Globus pallidus (tissue), 1 donor: ENCODE results near the gene NR3C2.

ENCODE experiments used
- DNase-seq: peaks from one replicate; pipeline ENCODE4 v3.0.0-alpha.2; 2015; ENCODE audit warnings: low spot score

Gene NR3C2

GRCh38 chr4:148305751-148306150, 136.5 kb downstream of the NR3C2 start:
- DNase-seq = no peak

GRCh38 chr4:148302416-148302815, 139.8 kb downstream of the NR3C2 start:
- no peak for DNase-seq

DNA sequence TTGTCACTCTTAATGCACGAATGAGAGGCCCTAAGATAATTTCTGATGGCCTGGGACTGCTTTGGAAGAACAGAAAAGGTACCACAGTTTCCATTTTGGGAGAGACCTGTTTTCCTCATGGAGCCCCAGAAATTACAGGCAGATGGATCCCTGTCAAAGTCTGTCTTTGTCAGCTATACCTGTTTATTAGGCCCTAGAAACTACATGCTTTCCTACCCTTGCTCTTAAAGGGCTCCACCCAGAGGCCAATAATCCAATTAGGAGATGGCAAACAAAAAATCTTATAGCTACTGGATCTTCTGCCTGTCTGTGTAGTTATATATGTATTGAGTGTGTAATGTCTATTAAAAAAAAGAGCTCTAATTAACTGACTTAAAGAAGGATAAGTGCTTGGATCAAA, 141.3 kb downstream of the NR3C2 start:
- DNase-seq = no peak

- DNase-seq = no peak
Measured at GRCh38 chr4:148299337-148299736, 142.9 kb downstream of the NR3C2 start.

DNA sequence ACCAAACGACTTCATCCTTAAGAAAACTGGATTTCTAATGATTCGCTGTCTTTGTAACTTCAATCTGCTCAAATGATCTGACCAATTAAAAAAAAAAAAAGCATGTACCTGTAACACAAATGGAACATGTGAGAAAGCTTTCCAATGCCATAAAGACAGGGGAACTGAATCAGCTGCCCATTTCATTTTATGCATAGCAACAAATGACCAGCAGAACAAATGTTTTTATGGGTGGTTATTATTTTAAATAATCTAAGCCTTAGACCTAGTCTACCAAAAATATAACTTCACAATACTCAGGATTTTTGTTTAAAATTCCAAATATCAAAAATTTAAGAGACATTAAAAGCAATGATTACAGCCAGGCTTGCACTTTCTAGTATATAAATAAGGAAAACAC, 145.7 kb downstream of the NR3C2 start:
- DNase-seq = no peak

- DNase-seq = no peak
Measured at GRCh38 chr4:148295642-148296041, 146.6 kb downstream of the NR3C2 start.

- no peak for DNase-seq
Measured at GRCh38 chr4:148293571-148293970, 148.6 kb downstream of the NR3C2 start.

DNA sequence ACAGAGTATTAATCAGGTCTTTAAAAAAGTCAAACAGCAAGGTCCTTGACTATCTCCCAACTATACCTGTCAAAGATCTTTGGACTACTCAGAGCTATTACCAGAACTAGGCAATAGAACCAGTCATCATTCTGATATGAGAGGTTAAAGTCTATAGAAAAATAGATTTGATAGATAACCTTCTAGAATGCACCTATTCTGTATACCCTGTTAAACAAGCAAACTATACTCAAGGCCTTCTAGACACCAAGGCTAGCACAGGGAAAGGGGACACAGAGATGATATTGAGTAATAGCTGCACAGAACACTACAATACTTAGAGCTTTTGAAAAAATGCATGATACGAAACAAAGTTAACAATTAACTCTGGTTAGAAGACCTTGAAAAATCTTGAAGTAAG, 149.5 kb downstream of the NR3C2 start:
- no peak for DNase-seq

DNA sequence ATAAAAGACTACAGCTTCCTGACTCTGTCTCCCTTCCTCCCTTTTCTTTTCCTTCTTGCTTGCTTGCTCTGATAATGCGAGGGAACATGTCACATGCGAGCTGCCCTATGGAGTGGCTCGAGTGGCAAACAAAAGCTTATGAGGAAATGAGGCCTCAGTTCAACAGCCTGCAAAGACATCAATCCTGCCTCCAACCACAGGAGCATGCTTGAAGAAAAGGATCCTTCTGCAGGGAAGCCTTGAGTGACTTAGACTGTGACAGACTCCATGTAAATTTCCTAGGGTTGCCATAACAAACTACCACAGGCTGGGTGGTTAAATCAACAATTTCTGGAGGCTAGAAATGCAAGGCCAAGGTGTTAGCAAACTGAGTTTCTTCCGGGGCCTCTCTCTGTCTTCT, 152.5 kb downstream of the NR3C2 start:
- DNase-seq = no peak

- no peak for DNase-seq
Measured at GRCh38 chr4:148288448-148288847, 153.8 kb downstream of the NR3C2 start.

DNA sequence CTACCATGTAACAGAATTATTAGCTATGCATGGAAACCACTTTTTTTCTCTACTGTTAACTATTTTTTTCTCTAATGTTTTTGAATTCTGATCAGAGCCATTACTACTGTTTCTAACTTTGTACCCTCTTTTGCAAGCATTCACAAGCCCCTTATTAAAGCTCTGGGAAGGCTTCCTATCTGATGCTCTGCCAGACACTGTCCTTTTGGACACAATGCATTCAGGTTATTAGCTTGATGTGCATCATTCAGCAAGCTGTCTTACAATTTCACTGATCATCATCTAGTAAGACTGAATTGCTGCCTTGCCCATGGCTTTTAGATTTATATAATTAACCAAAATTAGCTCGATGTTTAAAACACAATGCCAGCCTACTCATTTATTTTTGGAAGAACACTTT, 155.1 kb downstream of the NR3C2 start:
- DNase-seq = no peak

GRCh38 chr4:148286012-148286411, 156.2 kb downstream of the NR3C2 start:
- no peak for DNase-seq

DNA sequence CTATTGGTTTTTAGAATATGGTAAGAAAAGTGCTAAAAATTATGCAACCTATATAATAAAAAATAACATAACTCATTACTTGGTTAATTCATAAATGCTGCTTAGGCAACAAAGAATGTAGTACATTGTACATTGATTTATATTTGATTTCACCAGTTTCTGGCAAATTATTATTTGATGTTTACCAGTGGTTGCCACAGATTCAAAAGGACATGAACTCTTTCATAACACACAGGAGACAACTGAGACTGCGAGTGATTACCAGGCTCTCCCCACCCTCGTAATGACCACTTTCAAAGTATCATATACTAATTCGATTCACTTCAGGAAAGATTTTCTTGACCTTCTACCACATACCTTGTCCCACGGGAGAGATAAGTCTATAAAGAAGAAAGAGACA, 158.5 kb downstream of the NR3C2 start:
- no peak for DNase-seq

GRCh38 chr4:148278310-148278709, 163.9 kb downstream of the NR3C2 start:
- no peak for DNase-seq

DNA sequence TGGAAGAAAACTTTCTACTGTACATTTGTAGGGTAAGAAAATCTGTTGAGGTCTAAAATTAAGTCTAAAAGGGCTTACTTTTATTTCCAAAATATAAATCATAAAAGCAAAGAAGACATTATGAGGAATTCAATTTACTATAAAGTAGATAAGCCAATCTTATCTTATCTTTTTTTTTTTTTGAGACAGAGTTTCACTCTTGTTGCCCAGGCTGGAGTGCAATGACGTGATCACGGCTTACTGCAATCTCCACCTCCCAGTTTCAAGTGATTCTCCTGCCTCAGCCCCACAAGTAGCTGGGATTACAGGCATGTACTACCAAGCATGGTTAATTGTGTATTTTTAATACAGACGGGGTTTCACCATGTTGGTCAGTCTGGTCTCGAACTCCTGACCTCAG, 166.9 kb downstream of the NR3C2 start:
- DNase-seq = no peak

DNA sequence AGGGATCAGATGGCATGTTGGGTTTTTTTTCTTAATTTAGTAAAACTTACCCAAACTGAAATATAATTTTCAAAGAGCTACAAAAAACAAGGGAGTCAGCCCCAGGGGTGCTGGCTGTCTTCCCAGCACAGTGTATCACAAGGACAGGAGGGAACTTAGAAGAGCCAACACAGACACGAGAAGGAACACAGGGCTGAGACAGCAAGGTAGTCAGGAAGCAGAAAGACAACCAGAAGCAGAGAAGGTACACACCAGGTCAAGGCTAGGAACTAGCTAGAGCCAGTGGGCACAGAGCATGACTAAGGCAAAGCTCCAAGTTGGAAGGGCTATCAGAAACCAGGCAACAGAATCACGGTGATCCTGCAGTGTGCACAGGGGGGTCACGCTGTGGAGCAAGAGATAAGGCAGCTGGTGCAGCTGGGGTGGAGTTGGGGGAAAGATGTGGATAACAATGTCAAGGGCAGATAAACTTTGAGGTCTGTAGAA, 168.7 kb downstream of the NR3C2 start:
- DNase-seq = no peak

GRCh38 chr4:148271166-148271565, 171.0 kb downstream of the NR3C2 start:
- no peak for DNase-seq

DNA sequence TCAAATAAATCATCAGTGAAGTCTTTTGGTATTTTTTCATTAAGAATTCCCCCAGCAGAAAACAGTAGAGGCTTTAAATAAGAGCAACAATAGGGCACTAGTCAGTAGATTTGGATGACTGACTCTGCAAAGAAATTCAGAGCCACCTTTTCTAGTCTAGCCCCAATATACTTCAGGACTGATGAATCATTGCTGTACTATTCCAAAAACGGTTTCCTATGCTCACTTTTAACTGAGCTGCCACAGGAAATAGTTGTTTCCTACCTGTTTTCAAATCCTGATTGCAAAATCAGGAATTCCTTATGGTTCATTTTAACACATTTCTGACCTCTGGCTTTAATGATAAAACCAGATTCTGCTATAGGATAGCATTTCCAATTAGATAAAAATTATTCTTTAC, 171.6 kb downstream of the NR3C2 start:
- DNase-seq = no peak

DNA sequence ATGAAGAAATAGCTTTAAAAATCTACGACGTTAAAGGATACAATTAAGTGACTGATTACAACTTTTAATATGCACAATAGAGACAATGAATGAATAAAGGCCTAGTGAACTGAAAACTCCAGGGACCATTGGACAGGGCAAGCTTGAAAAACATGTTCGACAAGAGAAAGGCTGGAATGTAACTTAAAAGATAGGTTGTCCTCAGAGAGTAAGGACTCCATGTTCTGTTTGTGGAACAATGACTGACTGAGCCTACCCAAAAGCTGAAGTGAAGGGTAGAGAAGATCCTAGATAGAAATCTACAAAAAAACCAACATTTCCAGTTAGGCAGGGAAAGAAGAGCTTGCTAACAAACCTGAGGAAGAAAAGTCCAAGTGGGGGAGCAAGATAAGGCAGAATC, 173.4 kb downstream of the NR3C2 start:
- DNase-seq = no peak

DNA sequence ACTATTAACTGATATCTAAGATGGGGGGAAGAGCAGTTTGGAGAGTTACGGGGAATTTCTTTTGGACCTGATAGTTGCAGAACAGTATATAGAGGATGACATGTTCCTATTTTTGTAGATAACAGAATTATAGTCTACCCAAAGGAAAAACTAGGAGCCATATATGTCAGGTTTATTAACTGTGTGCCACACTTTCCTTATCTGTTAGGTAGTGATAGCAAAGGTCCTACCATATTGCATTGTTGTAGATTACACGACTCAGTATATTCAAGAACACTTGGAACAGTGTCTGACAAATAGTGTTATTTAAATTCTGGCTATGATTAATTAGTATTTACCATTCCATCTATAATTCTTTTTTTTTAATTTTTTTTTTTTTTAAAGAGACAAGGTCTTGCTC, 175.3 kb downstream of the NR3C2 start:
- DNase-seq = no peak

- no peak for DNase-seq
Measured at GRCh38 chr4:148266240-148266639, 176.0 kb downstream of the NR3C2 start.

GRCh38 chr4:148265627-148266026, 176.6 kb downstream of the NR3C2 start:
- DNase-seq = no peak

DNA sequence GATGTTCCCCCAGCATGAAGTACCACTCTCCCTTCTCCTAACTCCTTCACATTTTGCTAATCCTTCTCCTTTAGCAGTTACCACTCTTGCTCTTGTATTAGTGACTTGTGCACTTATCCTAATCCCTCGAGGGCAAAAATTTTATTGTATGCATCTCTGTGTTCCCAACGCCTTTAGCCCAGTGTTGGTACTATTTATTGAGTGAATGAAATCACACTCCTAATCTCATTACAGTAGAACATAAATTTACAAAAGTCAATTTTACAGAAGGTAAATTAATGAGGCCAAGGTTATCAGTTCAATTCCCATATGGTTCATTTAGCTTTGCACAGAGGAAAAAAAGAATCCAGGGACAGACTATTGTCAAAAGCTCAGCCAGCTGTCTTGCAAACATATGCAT, 178.4 kb downstream of the NR3C2 start:
- DNase-seq = no peak

DNA sequence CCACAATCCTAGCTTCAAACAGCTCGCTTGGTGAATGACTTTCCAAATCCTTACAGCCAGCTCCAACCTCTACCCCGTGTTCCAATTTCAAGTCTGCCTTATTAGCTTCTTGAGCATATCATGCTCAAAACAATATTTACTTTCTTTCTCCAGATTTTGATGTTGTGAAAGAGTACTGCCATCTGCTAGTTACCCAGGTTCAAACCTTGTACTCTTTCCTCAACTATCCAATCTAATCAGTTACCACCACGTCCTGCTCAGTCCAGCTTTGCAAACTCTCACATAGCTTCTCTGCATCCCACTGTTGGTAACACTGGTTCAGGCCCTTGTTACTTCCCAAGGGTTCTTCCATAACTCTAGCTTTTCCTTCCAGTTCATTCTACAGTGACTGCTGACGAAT, 179.1 kb downstream of the NR3C2 start:
- no peak for DNase-seq

DNA sequence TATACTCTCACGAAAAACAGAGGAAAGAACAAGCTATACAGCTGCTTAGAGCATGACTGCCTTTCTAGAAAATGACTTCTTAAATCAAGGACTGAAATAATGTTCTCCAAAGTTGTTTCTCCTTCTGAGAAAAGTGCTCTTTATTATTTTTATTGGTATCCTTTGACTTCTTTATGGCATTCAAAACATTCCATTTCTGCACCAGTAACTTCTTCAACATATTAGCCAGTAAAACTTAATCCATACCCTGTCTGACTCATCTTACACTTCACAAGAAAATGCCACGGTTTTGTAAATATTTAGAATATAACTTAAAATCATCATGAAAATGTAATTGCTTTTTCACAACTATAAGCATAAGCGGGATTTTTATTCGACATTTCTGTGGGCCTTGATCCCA, 180.4 kb downstream of the NR3C2 start:
- DNase-seq = no peak
